ENCODE data around the gene IVD.

GRCh38 chr15:40410476-40410875 is 4.9 kb downstream of the IVD start:
- TF ChIP-seq CTCF (conservative IDR thresholded peaks at IDR 0.05; ENCODE audit: low read depth, low read length) (no peak), EZH2 (IDR thresholded peaks at IDR 0.05; ENCODE audit: borderline replicate concordance, low read depth, low read length, poor library complexity, severe bottlenecking) (no peak)
